HepG2 (cell line): ENCODE measurements around the gene RBM3. TPM values are rescaled to one million over a fixed set of nuclear protein-coding genes. Genes with fewer than 3 reads are reported as not detected.

Source experiments
- ATAC-seq: fragments of 200-7000 bp; cut with Tn5 transposase; 3 replicates; pipeline ENCODE4 v1.9.1; 2020; ENCODE audit warnings: mild to moderate bottlenecking, moderate library complexity
- BruUV-seq: library from RNA; stranded (reverse); fragments of 400-500 nt; replicated peaks from 2 replicates; lab custom pipeline; 2021; lab: Mats Ljungman, UMichigan
- CTCF ChIA-PET: fragments of 300-600 bp; formaldehyde crosslinking; extraction: SDS; loops from one replicate; lab custom pipeline; 2021; ENCODE audit warnings: low total read pairs, inconsistent platforms, low intra/inter-chr PET ratio; lab: Yijun Ruan, JAX
- POLR2A ChIA-PET: fragments of 350-600 bp; sonication (Branson Sonifier 250); formaldehyde crosslinking; loops from one replicate; lab custom pipeline; 2020; ENCODE audit warnings: antibody characterized with exemption, inconsistent platforms; lab: Yijun Ruan, JAX
- DNase-seq: peaks from one replicate; pipeline ENCODE4 v3.0.0-alpha.2; 2015; ENCODE audit warnings: low spot score
- FAIRE-seq: peaks from 3 replicates; lab custom pipeline; 2011; peaks lifted over from hg19 to GRCh38; lab: Jason Lieb, UNC
- H2AFZ ChIP-seq: one replicate; pipeline ENCODE4 v1.6.1; 2011; ENCODE audit warnings: low read length, inconsistent platforms
- H3K27ac ChIP-seq: fragments of 300-600 bp; 3 replicates; pipeline ENCODE4 v1.8.0; 2011; ENCODE audit warnings: mixed run types, mild to moderate bottlenecking, mixed read lengths, low read length, inconsistent platforms; ENCODE audit not compliant: insufficient read depth; ENCODE audit errors: extremely low read length
- H3K27me3 ChIP-seq, 2 experiments: fragments of 200-600 bp in 1 of 2; 2 replicates in 1 of 2; 3 replicates in 1 of 2; pipeline versions ENCODE4 v1.6.0 to v1.8.0; 2011; ENCODE audit warnings: low read length in 2 of 2, mild to moderate bottlenecking in 2 of 2, moderate library complexity in 2 of 2, inconsistent platforms in 1 of 2; ENCODE audit not compliant: insufficient read depth in 2 of 2, control insufficient read depth in 1 of 2
- H3K36me3 ChIP-seq, 2 experiments: fragments of 200-600 bp in 1 of 2; replicated peaks in 1 of 2; 2 replicates in 1 of 2; 3 replicates in 1 of 2; pipeline versions ENCODE4 v1.5.1 to v1.8.0; 2011; ENCODE audit warnings: low read length in 2 of 2, inconsistent platforms in 1 of 2; ENCODE audit not compliant: insufficient read depth in 2 of 2, control insufficient read depth in 1 of 2
- H3K4me1 ChIP-seq: 2 replicates; pipeline ENCODE4 v1.5.1; 2012; ENCODE audit warnings: low read length, inconsistent platforms; ENCODE audit not compliant: insufficient read depth
- H3K4me2 ChIP-seq: 2 replicates; pipeline ENCODE4 v1.6.0; 2011; ENCODE audit warnings: low read depth, low read length, inconsistent platforms
- H3K4me3 ChIP-seq, 3 experiments: fragments of 200-600 bp in 1 of 3; sonication (generic), shearing (Covaris generic) in 1 of 3; replicated peaks in 1 of 3; 2 replicates each; pipeline ENCODE4 v1.5.1; 2011 to 2016; ENCODE audit warnings: low read length in 3 of 3, inconsistent platforms in 2 of 3, low read depth in 2 of 3, mild to moderate bottlenecking in 2 of 3, control low read depth in 1 of 3, mixed read lengths in 1 of 3; ENCODE audit not compliant: insufficient read depth in 1 of 3
- H3K79me2 ChIP-seq: one replicate; pipeline ENCODE4 v1.6.1; 2011; ENCODE audit warnings: low read length, inconsistent platforms; ENCODE audit not compliant: insufficient read depth
- H3K9ac ChIP-seq: 2 replicates; pipeline ENCODE4 v1.6.0; 2011; ENCODE audit warnings: mild to moderate bottlenecking, low read depth, low read length, inconsistent platforms; ENCODE audit not compliant: insufficient read depth
- H3K9me3 ChIP-seq: 2 replicates; pipeline ENCODE4 v1.5.1; 2012; ENCODE audit warnings: mild to moderate bottlenecking, low read length
- H4K20me1 ChIP-seq: 2 replicates; pipeline ENCODE4 v1.6.0; 2011; ENCODE audit warnings: inconsistent platforms, mild to moderate bottlenecking, low read length, moderate library complexity; ENCODE audit not compliant: insufficient read depth
- ATF6 ChIP-seq: sonication (generic); formaldehyde crosslinking; conservative IDR thresholded peaks from 2 replicates; pipeline ENCODE4 v1.4.0; 2020; ENCODE audit warnings: missing genetic modification reagents
- FOXA3 ChIP-seq: IDR thresholded peaks from 2 replicates; pipeline ENCODE4 v1.6.1; 2016; ENCODE audit warnings: missing genetic modification reagents, missing compliant biosample characterization
- NR2F2 ChIP-seq: IDR thresholded peaks from 2 replicates; pipeline ENCODE4 v1.6.1; 2012; ENCODE audit warnings: low read depth, inconsistent platforms, borderline replicate concordance
- RFX1 ChIP-seq: fragments of 450-650 bp; IDR thresholded peaks from 2 replicates; pipeline ENCODE4 v1.6.1; 2017
- RFXANK ChIP-seq: IDR thresholded peaks from 2 replicates; pipeline ENCODE4 v1.6.1; 2016
- ZFAT ChIP-seq: sonication (generic); formaldehyde crosslinking; conservative IDR thresholded peaks from 2 replicates; pipeline ENCODE4 v1.8.1; 2023; ENCODE audit warnings: missing genetic modification reagents, inconsistent platforms
- ZNF33A ChIP-seq: sonication (generic); formaldehyde crosslinking; IDR thresholded peaks from 2 replicates; pipeline ENCODE4 v1.5.1; 2020; ENCODE audit warnings: missing genetic modification reagents, mild to moderate bottlenecking, moderate library complexity, borderline replicate concordance
- ZNF580 ChIP-seq: IDR thresholded peaks from 2 replicates; pipeline ENCODE4 v1.6.1; 2016; ENCODE audit warnings: low read depth, borderline replicate concordance
- WGBS: methylation state at CpG from one replicate; pipeline ENCODE4 v1.1.6; 2017; ENCODE audit warnings: low lambda C conversion rate; 5-methylcytosine and 5-hydroxymethylcytosine counted together
- in situ Hi-C: cut with HindIII; loops from 2 replicates; pipeline ENCODE4 v1.10.0; 2017; ENCODE audit warnings: low pct_unique_long_range_greater_than_20kb; ENCODE audit not compliant: extremely low pct_ligation_motif_present
- intact Hi-C: fragments of 100-400 bp; cut with micrococcal nuclease; formaldehyde crosslinking; loops from one replicate; pipeline ENCODE4 v1.10.0; 2022; ENCODE audit not compliant: unreplicated experiment
- polyA plus RNA-seq, 8 experiments: library from polyadenylated mRNA; depleted of rRNA in 3 of 8; stranded (reverse) in 7 of 8; unstranded in 1 of 8; fragments of >200 nt; fragmentation: Illumina TruSeq in 4 of 8; extraction: Trizol in 4 of 8; gene quantifications; 2 replicates each; pipeline versions ENCODE4 v1.2.1 to v1.2.3, GENCODE V29; 2011 to 2016; ENCODE audit warnings: low read depth in 4 of 8, missing spikeins in 1 of 8, mixed read lengths in 1 of 8; ENCODE audit not compliant: insufficient read depth in 1 of 8
- total RNA-seq, 5 experiments: library from RNA; depleted of rRNA; stranded (reverse); fragments of >200 nt; fragmentation: Illumina TruSeq; extraction: Trizol; gene quantifications; 2 replicates each; pipeline ENCODE4 v1.2.3, GENCODE V29; 2016; ENCODE audit warnings: low read depth in 1 of 5

RBM3 gene
- total and polyA plus RNA-seq, 2 of the 13 experiments (the other 11 are each of a cell fraction or from before 2014, with no cell fraction given) = 123 to 182 TPM

GRCh38 chrX:48592971-48593370, 18.7 kb downstream of the RBM3 start:
- Histone ChIP-seq H3K4me3 (no peak overlapping the region), H3K4me2 (no peak overlapping the region), H3K27me3 (no peaks in the 10 kb centered on the region), H3K9me3 (no peaks in the 10 kb centered on the region), H3K36me3 (no peaks in the 10 kb centered on the region), H3K9ac (no peak overlapping the region), H3K27ac (no peak overlapping the region), H4K20me1 (no peaks in the 10 kb centered on the region), H3K79me2 (no peaks in the 10 kb centered on the region), H2AFZ (no peak overlapping the region), H3K4me1 (peaks cover 43% of the 10 kb centered on the region)
- intact Hi-C loops = no loop called here
- DNase-seq = no peak
- ChIA-PET CTCF (no interaction called here), POLR2A (interaction anchor here (0.7 kb wide), 1 partner anchor 17 kb away, joined by 3 read pairs; no protein-coding TSS in a partner anchor)
- no peak for ATAC-seq
- BruUV-seq = no TSS peak
- 77% methylated on average over 5 of the region's 5 CpGs for WGBS
- in situ Hi-C loops = no loop called here
- TF ChIP-seq ATF6 (CRISPR knock-in tag) = no peak
- TF ChIP-seq NR2F2 = no peak
- no peak for TF ChIP-seq ZNF33A (CRISPR knock-in tag)
- no peak for TF ChIP-seq ZFAT (CRISPR knock-in tag)
- no peak for TF ChIP-seq FOXA3 (CRISPR knock-in tag)
- TF ChIP-seq RFXANK (CRISPR knock-in tag) = no peak
- no peak for TF ChIP-seq RFX1
- no peak for TF ChIP-seq ZNF580 (CRISPR knock-in tag)
- FAIRE-seq = no peak
